ENCODE results near the gene PPIP5K2. TPM values are rescaled to one million over a fixed set of nuclear protein-coding genes. Genes with fewer than 3 reads are reported as not detected.

The PPIP5K2 gene
- total RNA-seq, 1 experiment from 2014 or later = 35.5 TPM

- BruUV-seq (replicated peaks) = no TSS peak
- no peaks in the 10 kb centered on the region for H3F3A ChIP-seq (ENCODE audit: insufficient read depth, low read depth)
- intact Hi-C loops (cut with micrococcal nuclease; ENCODE audit: unreplicated experiment) = loop anchor here (10.0 kb wide), 1 partner anchor 183 kb away; no protein-coding TSS in a partner anchor
- TF ChIP-seq CTCF (conservative IDR thresholded peaks at IDR 0.05) = no peak
- no peak for TF ChIP-seq EZH2 (IDR thresholded peaks at IDR 0.05; ENCODE audit: low read depth)
- ChIA-PET POLR2A (ENCODE audit: unreplicated experiment) (no interaction called here), CTCF (no interaction called here)
- H3K36me3 ChIP-seq (ENCODE audit: low read depth) = no peaks in the 10 kb centered on the region
- H4K20me1 ChIP-seq (ENCODE audit: insufficient read depth) = no peaks in the 10 kb centered on the region
- no peaks in the 10 kb centered on the region for H3K27me3 ChIP-seq (ENCODE audit: insufficient read depth, low read depth)
- H2AFZ ChIP-seq = no peak overlapping the region
- no peak for DNase-seq
- no peak overlapping the region for H3K4me2 ChIP-seq
- 0 out of 2 replicates have a peak, but pooled peaks cover 3% of the 10 kb centered on the region for H3K9me2 ChIP-seq (ENCODE audit: insufficient read depth)
- H3K4me3 ChIP-seq = no peak overlapping the region
- no peaks in the 10 kb centered on the region for H3K4me1 ChIP-seq (replicated peaks; ENCODE audit: insufficient read depth)
- H3K9me3 ChIP-seq (ENCODE audit: insufficient read depth, low read depth) = no peaks in the 10 kb centered on the region
- no peak overlapping the region for H3K27ac ChIP-seq
- H3K79me2 ChIP-seq (ENCODE audit: low read depth) = no peaks in the 10 kb centered on the region
Measured at GRCh38 chr5:103228061-103228460, 108.0 kb downstream of the PPIP5K2 start.

GRCh38 chr5:103228588-103228987 is 108.5 kb downstream of the PPIP5K2 start:
- H3K9me3 ChIP-seq (ENCODE audit: insufficient read depth, low read depth) = no peaks in the 10 kb centered on the region
- H4K20me1 ChIP-seq (ENCODE audit: insufficient read depth) = no peaks in the 10 kb centered on the region
- no peak overlapping the region for H3K4me3 ChIP-seq
- no peak overlapping the region for H2AFZ ChIP-seq
- H3K27ac ChIP-seq = no peak overlapping the region
- no peaks in the 10 kb centered on the region for H3F3A ChIP-seq (ENCODE audit: insufficient read depth, low read depth)
- intact Hi-C loops (cut with micrococcal nuclease; ENCODE audit: unreplicated experiment) = loop anchor here (10.0 kb wide), 1 partner anchor 184 kb away; no protein-coding TSS in a partner anchor
- ChIA-PET CTCF (no interaction called here), POLR2A (ENCODE audit: unreplicated experiment) (no interaction called here)
- H3K4me1 ChIP-seq (replicated peaks; ENCODE audit: insufficient read depth) = no peaks in the 10 kb centered on the region
- no peak for DNase-seq
- H3K27me3 ChIP-seq (ENCODE audit: insufficient read depth, low read depth) = no peaks in the 10 kb centered on the region
- TF ChIP-seq EZH2 (IDR thresholded peaks at IDR 0.05; ENCODE audit: low read depth) = no peak
- TF ChIP-seq CTCF (conservative IDR thresholded peaks at IDR 0.05) = no peak
- no peaks in the 10 kb centered on the region for H3K79me2 ChIP-seq (ENCODE audit: low read depth)
- no peaks in the 10 kb centered on the region for H3K36me3 ChIP-seq (ENCODE audit: low read depth)
- H3K9me2 ChIP-seq (ENCODE audit: insufficient read depth) = 0 out of 2 replicates have a peak, but pooled peaks cover 3% of the 10 kb centered on the region
- BruUV-seq (replicated peaks) = no TSS peak
- H3K4me2 ChIP-seq = no peak overlapping the region

GRCh38 chr5:103232393-103232999 is 112.4 kb downstream of the PPIP5K2 start:
- Histone ChIP-seq H3K27ac (no peak overlapping the region), H3K36me3 (ENCODE audit: low read depth) (no peaks in the 10 kb centered on the region), H3F3A (ENCODE audit: insufficient read depth, low read depth) (0 out of 2 replicates have a peak, but pooled peaks cover 3% of the 10 kb centered on the region), H3K9me2 (ENCODE audit: insufficient read depth) (peaks cover 6% of the 10 kb centered on the region; the same call in 1 of the 2 replicates), H3K4me1 (replicated peaks; ENCODE audit: insufficient read depth) (no peaks in the 10 kb centered on the region), H3K4me2 (no peak overlapping the region), H4K20me1 (ENCODE audit: insufficient read depth) (no peaks in the 10 kb centered on the region), H3K79me2 (ENCODE audit: low read depth) (no peaks in the 10 kb centered on the region), H3K27me3 (ENCODE audit: insufficient read depth, low read depth) (no peaks in the 10 kb centered on the region), H3K9me3 (ENCODE audit: insufficient read depth, low read depth) (no peaks in the 10 kb centered on the region), H3K4me3 (no peak overlapping the region), H2AFZ (no peak overlapping the region)
- ChIA-PET POLR2A (ENCODE audit: unreplicated experiment) (interaction anchor here (0.5 to 0.7 kb wide), 3 partner anchors 26 to 301 kb away, joined by 4 to 14 read pairs (median 8); no protein-coding TSS in a partner anchor), CTCF (interaction anchor here (0.6 kb wide), 1 partner anchor 52 kb away, joined by 3 read pairs; no protein-coding TSS in a partner anchor)
- no peak for DNase-seq
- intact Hi-C loops (cut with micrococcal nuclease; ENCODE audit: unreplicated experiment) = no loop called here
- BruUV-seq (replicated peaks) = no TSS peak
- TF ChIP-seq CTCF (conservative IDR thresholded peaks at IDR 0.05) = peak; percentile 74
- no peak for TF ChIP-seq EZH2 (IDR thresholded peaks at IDR 0.05; ENCODE audit: low read depth)

Data from PC-9 (cell line).